ENCODE results near the gene HSPH1. TPM values are rescaled to one million over a fixed set of nuclear protein-coding genes. Genes with fewer than 3 reads are reported as not detected.

The HSPH1 gene
- total RNA-seq, 1 experiment from 2014 or later: 116 TPM

GRCh38 chr13:31167490-31167889 lies 5.8 kb upstream of the HSPH1 start:
- H3K79me2 ChIP-seq (ENCODE audit: insufficient read depth, low read length): no peaks in the 10 kb centered on the region

More at GRCh38 chr13:31167490-31167889, 5.8 kb upstream of the HSPH1 start:
- TF ChIP-seq SRF (IDR thresholded peaks at IDR 0.05; ENCODE audit: low read depth) (no peak), ZNF274 (IDR thresholded peaks at IDR 0.05; ENCODE audit: low read depth, low read length) (no peak), SP1 (IDR thresholded peaks at IDR 0.05; ENCODE audit: low read depth) (no peak), JUND (IDR thresholded peaks at IDR 0.05) (no peak), CTCF (IDR thresholded peaks at IDR 0.05 in 2 of 3, conservative IDR thresholded peaks at IDR 0.05 in 1 of 3; ENCODE audit: borderline replicate concordance in 1 of 3, insufficient read depth in 1 of 3, low read depth in 2 of 3, low read length in 2 of 3) (no peak), FOSL1 (IDR thresholded peaks at IDR 0.05; ENCODE audit: low read depth) (no peak), EZH2phosphoT487 (IDR thresholded peaks at IDR 0.05; ENCODE audit: borderline replicate concordance) (no peak), YY1 (IDR thresholded peaks at IDR 0.05; ENCODE audit: extremely low read depth, insufficient replicate concordance, low read depth, low read length) (no peak)
- TF ChIP-seq, protein P1, sequence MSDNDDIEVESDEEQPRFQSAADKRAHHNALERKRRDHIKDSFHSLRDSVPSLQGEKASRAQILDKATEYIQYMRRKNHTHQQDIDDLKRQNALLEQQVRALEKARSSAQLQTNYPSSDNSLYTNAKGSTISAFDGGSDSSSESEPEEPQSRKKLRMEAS (IDR thresholded peaks at IDR 0.05): no peak
- Histone ChIP-seq H3K9me3 (ENCODE audit: control insufficient read depth in 1 of 2, insufficient read depth in 1 of 2, low read depth in 1 of 2, low read length in 2 of 2) (no peaks in the 10 kb centered on the region), H3K36me3 (ENCODE audit: control insufficient read depth in 1 of 2, insufficient read depth in 2 of 2, low read length in 2 of 2) (no peaks in the 10 kb centered on the region), H3K27ac (ENCODE audit: low read depth, low read length) (no peak overlapping the region), H3K4me3 (replicated peaks in 1 of 2; ENCODE audit: low read depth in 1 of 2, low read length in 2 of 2) (no peak overlapping the region), H3K4me1 (ENCODE audit: control insufficient read depth in 1 of 2, insufficient read depth in 2 of 2, low read length in 2 of 2) (peaks cover 9 to 26% of the 10 kb centered on the region in 2 experiments), H3K27me3 (ENCODE audit: insufficient read depth, low read length) (no peaks in the 10 kb centered on the region), H3K4me2 (ENCODE audit: low read length) (no peak overlapping the region), H4K20me1 (ENCODE audit: insufficient read depth) (no peaks in the 10 kb centered on the region), H2AFZ (ENCODE audit: low read depth, low read length, poor library complexity, severe bottlenecking) (no peak overlapping the region), H3K9me2 (ENCODE audit: insufficient read depth) (no peaks in the 10 kb centered on the region), H3K9ac (ENCODE audit: low read length) (no peak overlapping the region)
- BruUV-seq (replicated peaks): no TSS peak
- RAD21 ChIA-PET (ENCODE audit: low non-redundant PET in 1 of 2, low total read pairs in 2 of 2, uncharacterized antibody in 2 of 2, unreplicated experiment in 2 of 2): no interaction called here
- intact Hi-C loops (cut with micrococcal nuclease): no loop called here
- no peak for ATAC-seq
- CTCF ChIA-PET: no interaction called here
- POLR2A ChIA-PET: no interaction called here
- DNase-seq (ENCODE audit: low read depth, low spot score): no peak
